H1 (cell line): ENCODE results near the gene DIP2C. TPM values are rescaled to one million over a fixed set of nuclear protein-coding genes. Genes with fewer than 3 reads are reported as not detected.
A peak's percentile ranks its signal among the peaks of the same experiment; 100 is the strongest.

Experiments used
- CTCF ChIA-PET: fragments of 300-600 bp; sonication (Branson Sonifier 250); formaldehyde crosslinking; loops from one replicate; lab custom pipeline; 2021; ENCODE audit not compliant: partially characterized antibody; lab: Charles Lee
- POLR2A ChIA-PET: fragments of 300-600 bp; sonication (Branson Sonifier 250); formaldehyde crosslinking; loops from one replicate; lab custom pipeline; 2021; ENCODE audit warnings: inconsistent platforms; ENCODE audit not compliant: partially characterized antibody; lab: Charles Lee
- DNase-seq, 2 experiments: peaks; one replicate each; pipeline versions ENCODE4 v3.0.0 to v3.0.0-alpha.2; 2010 to 2022; ENCODE audit warnings: low spot score in 2 of 2, low read depth in 1 of 2, mixed read lengths in 1 of 2
- FAIRE-seq: peaks from 2 replicates; lab custom pipeline; 2011; peaks lifted over from hg19 to GRCh38; lab: Jason Lieb, UNC
- H2AFZ ChIP-seq: 2 replicates; pipeline ENCODE4 v1.8.1; 2012; ENCODE audit warnings: low read length, inconsistent platforms
- H2AK5ac ChIP-seq: 2 replicates; pipeline ENCODE4 v1.6.1; 2013; ENCODE audit warnings: low read depth, low read length
- H2BK120ac ChIP-seq: replicated peaks from 2 replicates; pipeline ENCODE3; 2013; ENCODE audit warnings: low read depth, low read length, inconsistent platforms
- H2BK12ac ChIP-seq: 2 replicates; pipeline ENCODE4 v1.6.1; 2013; ENCODE audit warnings: low read depth, low read length
- H2BK15ac ChIP-seq: 2 replicates; pipeline ENCODE4 v1.6.1; 2013; ENCODE audit warnings: low read length
- H2BK20ac ChIP-seq: 2 replicates; pipeline ENCODE4 v1.6.1; 2013; ENCODE audit warnings: low read length
- H2BK5ac ChIP-seq: 2 replicates; pipeline ENCODE4 v1.6.1; 2013; ENCODE audit warnings: low read depth, low read length
- H3K14ac ChIP-seq: 2 replicates; pipeline ENCODE4 v1.6.1; 2013; ENCODE audit warnings: inconsistent platforms; ENCODE audit not compliant: insufficient read length
- H3K18ac ChIP-seq: 2 replicates; pipeline ENCODE4 v1.6.1; 2013; ENCODE audit warnings: low read length; ENCODE audit errors: extremely low read depth
- H3K23ac ChIP-seq: 2 replicates; pipeline ENCODE4 v1.6.1; 2013; ENCODE audit warnings: inconsistent platforms; ENCODE audit not compliant: insufficient read length
- H3K23me2 ChIP-seq: 2 replicates; pipeline ENCODE4 v1.6.1; 2013; ENCODE audit warnings: low read depth, low read length
- H3K27ac ChIP-seq: 2 replicates; pipeline ENCODE4 v1.6.1; 2011; ENCODE audit warnings: low read depth, low read length, inconsistent platforms
- H3K27me3 ChIP-seq, 4 experiments: replicated peaks in 1 of 4; 1 replicate in 1 of 4; 2 replicates in 3 of 4; pipeline versions ENCODE4 v1.6.1 to v1.8.1; 2011 to 2013; ENCODE audit warnings: low read length in 3 of 4, mild to moderate bottlenecking in 3 of 4, inconsistent platforms in 2 of 4, mixed read lengths in 2 of 4, moderate library complexity in 1 of 4; ENCODE audit not compliant: control insufficient read depth in 3 of 4, insufficient read depth in 3 of 4; ENCODE audit errors: extremely low read depth in 1 of 4
- H3K36me3 ChIP-seq, 4 experiments: 2 replicates each; pipeline versions ENCODE4 v1.6.1 to v1.8.1; 2011 to 2013; ENCODE audit warnings: mild to moderate bottlenecking in 4 of 4, low read length in 3 of 4, moderate library complexity in 2 of 4, control low read depth in 1 of 4, inconsistent platforms in 1 of 4; ENCODE audit not compliant: insufficient read depth in 4 of 4, control insufficient read depth in 2 of 4
- H3K4ac ChIP-seq: replicated peaks from 2 replicates; pipeline ENCODE3; 2013; ENCODE audit warnings: low read length, low read depth, mixed read lengths, inconsistent platforms; ENCODE audit not compliant: insufficient read length
- H3K4me1 ChIP-seq, 4 experiments: replicated peaks in 1 of 4; 1 replicate in 1 of 4; 2 replicates in 3 of 4; pipeline versions ENCODE4 v1.6.1 to v1.8.1; 2011 to 2013; ENCODE audit warnings: low read length in 3 of 4, inconsistent platforms in 2 of 4, mixed read lengths in 1 of 4; ENCODE audit not compliant: insufficient read depth in 4 of 4, control insufficient read depth in 3 of 4
- H3K4me2 ChIP-seq, 2 experiments: 2 replicates each; pipeline versions ENCODE4 v1.6.1 to v1.8.1; 2011 to 2013; ENCODE audit warnings: low read depth in 2 of 2, low read length in 2 of 2, control low read depth in 1 of 2, inconsistent platforms in 1 of 2, mild to moderate bottlenecking in 1 of 2; ENCODE audit not compliant: insufficient read depth in 1 of 2
- H3K4me3 ChIP-seq, 4 experiments: fragments of 200-600, 300-600 bp in 1 of 4; sonication (generic), shearing (Covaris generic), sonication (Bioruptor Twin) in 1 of 4; 2 replicates each; pipeline versions ENCODE4 v1.5.1 to v1.8.1; 2011 to 2016; ENCODE audit warnings: low read length in 4 of 4, low read depth in 3 of 4, control low read depth in 2 of 4, inconsistent platforms in 2 of 4, mild to moderate bottlenecking in 2 of 4, mixed read lengths in 1 of 4, moderate library complexity in 1 of 4; ENCODE audit not compliant: insufficient read depth in 2 of 4; ENCODE audit errors: extremely low read depth in 1 of 4
- H3K56ac ChIP-seq: replicated peaks from 2 replicates; pipeline ENCODE3; 2013; ENCODE audit warnings: low read depth, mild to moderate bottlenecking, mixed read lengths, low read length, inconsistent platforms; ENCODE audit not compliant: insufficient read length
- H3K79me1 ChIP-seq: 2 replicates; pipeline ENCODE4 v1.6.1; 2013; ENCODE audit warnings: low read depth, low read length, control low read depth
- H3K79me2 ChIP-seq, 2 experiments: 2 replicates each; pipeline versions ENCODE4 v1.6.1 to v1.8.1; 2012 to 2013; ENCODE audit warnings: low read length in 2 of 2, mild to moderate bottlenecking in 2 of 2, inconsistent platforms in 1 of 2; ENCODE audit not compliant: insufficient read depth in 2 of 2, control insufficient read depth in 1 of 2
- H3K9ac ChIP-seq, 4 experiments: replicated peaks in 1 of 4; 1 replicate in 1 of 4; 2 replicates in 3 of 4; pipeline versions ENCODE4 v1.6.1 to v1.8.1; 2011 to 2013; ENCODE audit warnings: low read depth in 3 of 4, low read length in 3 of 4, control low read depth in 2 of 4, mild to moderate bottlenecking in 2 of 4, moderate library complexity in 2 of 4, inconsistent platforms in 1 of 4; ENCODE audit errors: extremely low read depth in 1 of 4
- H3K9me3 ChIP-seq, 2 experiments: 2 replicates each; pipeline versions ENCODE4 v1.6.1 to v1.8.1; 2012 to 2013; ENCODE audit warnings: mild to moderate bottlenecking in 2 of 2, moderate library complexity in 2 of 2, control low read depth in 1 of 2, inconsistent platforms in 1 of 2, low read depth in 1 of 2, low read length in 1 of 2, mixed read lengths in 1 of 2; ENCODE audit not compliant: insufficient read depth in 2 of 2
- H4K20me1 ChIP-seq, 2 experiments: replicated peaks in 1 of 2; 2 replicates each; pipeline versions ENCODE3 to v1.8.1; 2011 to 2013; ENCODE audit warnings: inconsistent platforms in 2 of 2, low read length in 2 of 2, mild to moderate bottlenecking in 1 of 2; ENCODE audit not compliant: insufficient read depth in 2 of 2, control insufficient read depth in 1 of 2
- H4K5ac ChIP-seq: 2 replicates; pipeline ENCODE4 v1.6.1; 2013; ENCODE audit warnings: low read length, low read depth, mixed read lengths, inconsistent platforms; ENCODE audit not compliant: insufficient read length
- H4K8ac ChIP-seq: 2 replicates; pipeline ENCODE4 v1.8.0; 2013; ENCODE audit warnings: mild to moderate bottlenecking, moderate library complexity, low read length, inconsistent platforms; ENCODE audit not compliant: insufficient read depth; ENCODE audit errors: extremely low read depth
- H4K91ac ChIP-seq: replicated peaks from 2 replicates; pipeline ENCODE3; 2013; ENCODE audit warnings: low read length, mixed read lengths, inconsistent platforms; ENCODE audit not compliant: insufficient read length
- ASH2L ChIP-seq: fragments of 200-600, 300-600 bp; sonication (generic); IDR thresholded peaks from one replicate; pipeline ENCODE4 v1.7.1; 2017; ENCODE audit warnings: low read length
- CEBPB ChIP-seq: IDR thresholded peaks from 2 replicates; pipeline ENCODE4 v1.6.1; 2012; ENCODE audit warnings: low read depth, low read length
- EGR1 ChIP-seq: IDR thresholded peaks from 2 replicates; pipeline ENCODE4 v1.6.1; 2011; ENCODE audit warnings: low read depth, low read length, borderline replicate concordance
- FOSL1 ChIP-seq: IDR thresholded peaks from 2 replicates; pipeline ENCODE4 v1.6.1; 2011; ENCODE audit warnings: mild to moderate bottlenecking, low read depth, low read length, moderate library complexity; ENCODE audit not compliant: insufficient read depth
- WGBS, 2 experiments: shearing (Covaris generic) in 1 of 2; methylation state at CpG; one replicate each; pipeline versions ENCODE4 v1.1.6 to v1.1.7; 2013 to 2015; ENCODE audit warnings: low lambda C conversion rate in 2 of 2, mixed read lengths in 2 of 2, inconsistent platforms in 1 of 2, low coverage in 1 of 2, missing lambda C conversion rate in 1 of 2; ENCODE audit not compliant: insufficient replicate concordance in 2 of 2, insufficient coverage in 1 of 2, insufficient read length in 1 of 2; ENCODE audit errors: extremely low coverage in 1 of 2, missing lambda C conversion rate in 1 of 2; 5-methylcytosine and 5-hydroxymethylcytosine counted together
- polyA plus RNA-seq, 7 experiments: library from polyadenylated mRNA; depleted of rRNA in 3 of 7; stranded (reverse) in 5 of 7; unstranded in 2 of 7; fragments of >200 nt in 5 of 7; fragments of 200-250 nt in 2 of 7; gene quantifications; 1 replicate in 5 of 7; 2 replicates in 1 of 7; 4 replicates in 1 of 7; pipeline versions ENCODE4 v1.2.1 to v1.2.3, GENCODE V29; 2011 to 2013; ENCODE audit warnings: missing spikeins in 2 of 7, mixed read lengths in 2 of 7
- total RNA-seq: library from RNA; stranded (reverse); fragmentation: NEBNext Ultra II Directional; extraction: Animal tissue kit (Norgen Biotek cat#: 25700); gene quantifications from 2 replicates; pipeline ENCODE4 v1.2.1, GENCODE V29; 2021

Gene DIP2C
- total and polyA plus RNA-seq, 2 of the 8 experiments (the other 6 are each of a cell fraction or from before 2014, with no cell fraction given): 3.8 to 9.3 TPM

GRCh38 chr10:547591-548081 is 141.8 kb downstream of the DIP2C start:
- Histone ChIP-seq H3K79me2 (no peaks in the 10 kb centered on the region), H3K9ac (no peak overlapping the region), H2BK20ac (no peak overlapping the region), H4K20me1 (peaks cover 8 to 10% of the 10 kb centered on the region in 2 experiments), H2AK5ac (no peak overlapping the region), H4K8ac (no peak overlapping the region), H2BK5ac (no peak overlapping the region), H3K79me1 (0 out of 2 replicates have a peak, but pooled peaks cover 3% of the 10 kb centered on the region), H4K5ac (no peak overlapping the region), H3K4me1 (peaks cover 8 to 16% (median 11%) of the 10 kb centered on the region in 4 experiments), H3K4me3 (no peak overlapping the region; a peak in 1 of 8 replicates), H2BK12ac (no peak overlapping the region), H3K4me2 (peak overlapping the region; percentile 42 to 57), H2BK120ac (no peak overlapping the region), H4K91ac (no peak overlapping the region), H3K23me2 (no peaks in the 10 kb centered on the region), H3K23ac (no peak overlapping the region), H3K9me3 (no peaks in the 10 kb centered on the region), H3K36me3 (no peaks in the 10 kb centered on the region), H2BK15ac (no peak overlapping the region), H3K27me3 (no peaks in the 10 kb centered on the region), H3K14ac (no peak overlapping the region), H3K27ac (0 out of 2 replicates have a peak overlapping the region, but pooled peaks have one; percentile 1), H3K56ac (no peak overlapping the region), H2AFZ (no peak overlapping the region), H3K4ac (no peak overlapping the region), H3K18ac (no peak overlapping the region)
- WGBS, 2 experiments: 57% methylated on average over 6 of the region's 6 CpGs; no CpG with 5 or more reads in 1 of the 2 experiments
- no peak for DNase-seq
- TF ChIP-seq ASH2L (no peak), CEBPB (no peak), FOSL1 (no peak), EGR1 (no peak)
- POLR2A ChIA-PET: interaction anchor here (1.3 kb wide), 1 partner anchor 12 kb away, joined by 5 read pairs; no protein-coding TSS in a partner anchor
- FAIRE-seq: no peak
- CTCF ChIA-PET: interaction anchor here (1.0 to 1.4 kb wide), 3 partner anchors 21 to 114 kb away, joined by 3 read pairs; no protein-coding TSS in a partner anchor
